ENCODE measurements around the gene CTBP2.

Gene CTBP2

DNA sequence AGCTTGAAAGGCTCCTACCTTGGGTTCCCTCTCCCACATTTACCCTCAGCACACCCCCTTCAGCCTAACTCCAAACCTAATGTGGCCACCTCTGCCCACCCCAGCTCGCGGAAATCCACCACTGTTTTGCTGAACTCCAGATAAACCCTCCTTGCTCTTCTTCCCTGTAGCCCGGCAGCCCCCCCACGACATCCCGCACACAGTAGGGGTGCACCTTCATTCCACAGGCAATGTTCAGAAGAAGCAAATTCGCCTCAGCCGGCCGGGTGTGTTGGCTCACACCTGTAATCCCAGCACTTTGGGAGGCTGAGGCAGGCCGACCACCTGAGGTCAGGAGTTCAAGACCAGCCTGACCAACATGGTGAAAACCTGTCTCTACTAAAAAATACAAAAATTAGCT, 17.4 kb downstream of the CTBP2 start:
- no peak for DNase-seq

DNA sequence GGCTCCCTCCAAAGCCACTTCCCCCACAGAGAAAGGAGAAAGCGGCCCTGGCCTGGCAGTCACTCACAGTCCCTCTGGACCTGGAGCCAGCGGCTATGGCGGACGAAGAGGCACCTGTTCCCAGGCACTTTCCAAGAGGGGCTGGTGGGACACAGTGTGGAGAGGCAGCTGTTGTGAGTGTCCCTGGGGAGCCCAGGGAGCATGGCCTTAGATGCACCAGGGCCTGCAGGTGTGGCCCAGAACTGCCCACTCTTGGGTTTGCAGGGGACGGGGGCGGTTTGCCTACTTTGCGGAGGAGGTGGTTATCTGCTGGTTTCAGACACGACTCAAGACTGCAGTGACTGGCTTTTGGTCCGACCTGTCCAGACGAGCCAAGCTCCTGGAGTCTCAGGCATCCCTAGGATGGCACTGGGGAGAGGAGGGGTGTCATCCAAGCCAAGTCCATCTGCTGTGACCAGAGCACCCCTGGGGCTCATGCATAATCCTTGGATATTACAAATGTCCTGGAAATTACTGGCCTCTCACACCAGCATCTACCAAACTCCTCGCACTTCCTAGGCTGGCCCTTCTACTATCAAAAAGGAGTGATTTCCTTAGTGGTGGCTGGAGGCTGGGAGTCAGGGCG, 18.4 kb downstream of the CTBP2 start:
- no peak for DNase-seq

DNA sequence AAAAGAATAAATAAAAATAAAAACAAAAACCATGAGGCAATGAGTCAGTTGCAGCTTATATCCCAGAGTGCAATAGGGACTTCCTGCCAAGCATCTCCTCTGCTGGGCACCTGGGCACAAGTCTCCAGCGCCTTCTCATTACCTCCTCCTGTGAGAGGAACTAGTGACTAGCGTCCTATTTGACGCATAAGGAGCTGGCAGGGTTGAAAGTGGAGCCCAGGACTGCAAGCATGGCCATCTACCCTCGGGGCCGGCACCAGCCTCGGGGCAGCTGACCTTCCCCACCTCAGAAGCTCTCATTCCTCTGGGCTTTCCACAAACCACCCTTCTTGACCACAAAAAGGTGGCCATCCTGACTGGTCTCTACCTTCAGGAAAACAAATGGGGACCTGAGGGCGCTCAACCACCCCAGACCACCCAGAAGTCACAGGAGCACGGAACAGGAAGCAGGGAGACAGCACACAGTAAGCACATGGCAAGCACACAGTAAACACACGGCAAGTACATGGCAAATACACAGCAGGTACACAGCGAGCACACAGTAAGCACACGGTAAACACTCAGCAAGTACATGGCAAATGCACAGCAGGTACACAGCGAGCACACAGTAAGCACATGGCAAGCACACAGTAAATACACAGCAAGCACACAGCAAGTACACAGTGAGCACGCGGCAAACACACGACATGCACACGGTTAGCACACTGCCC, 19.1 kb downstream of the CTBP2 start:
- no peak for DNase-seq

DNA sequence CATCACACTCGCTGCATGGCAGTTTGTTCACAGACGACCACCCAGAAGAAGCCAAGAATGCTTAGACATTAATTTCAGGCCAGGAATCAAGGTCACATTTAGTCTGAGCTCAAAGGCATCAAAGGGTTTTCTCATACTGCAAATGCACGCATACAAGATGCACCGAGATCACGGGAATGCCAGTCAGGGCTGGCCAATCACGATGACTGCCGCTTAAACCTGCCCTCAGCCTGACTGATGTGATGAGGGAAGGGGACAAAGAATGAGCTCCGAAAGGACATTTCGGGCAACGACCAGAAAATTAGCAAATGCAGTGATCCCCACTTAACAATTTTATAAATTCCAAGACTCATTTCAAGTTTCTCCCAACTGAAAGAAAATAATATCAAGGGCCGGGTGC, 20.2 kb downstream of the CTBP2 start:
- DNase-seq, result no peak

DNA sequence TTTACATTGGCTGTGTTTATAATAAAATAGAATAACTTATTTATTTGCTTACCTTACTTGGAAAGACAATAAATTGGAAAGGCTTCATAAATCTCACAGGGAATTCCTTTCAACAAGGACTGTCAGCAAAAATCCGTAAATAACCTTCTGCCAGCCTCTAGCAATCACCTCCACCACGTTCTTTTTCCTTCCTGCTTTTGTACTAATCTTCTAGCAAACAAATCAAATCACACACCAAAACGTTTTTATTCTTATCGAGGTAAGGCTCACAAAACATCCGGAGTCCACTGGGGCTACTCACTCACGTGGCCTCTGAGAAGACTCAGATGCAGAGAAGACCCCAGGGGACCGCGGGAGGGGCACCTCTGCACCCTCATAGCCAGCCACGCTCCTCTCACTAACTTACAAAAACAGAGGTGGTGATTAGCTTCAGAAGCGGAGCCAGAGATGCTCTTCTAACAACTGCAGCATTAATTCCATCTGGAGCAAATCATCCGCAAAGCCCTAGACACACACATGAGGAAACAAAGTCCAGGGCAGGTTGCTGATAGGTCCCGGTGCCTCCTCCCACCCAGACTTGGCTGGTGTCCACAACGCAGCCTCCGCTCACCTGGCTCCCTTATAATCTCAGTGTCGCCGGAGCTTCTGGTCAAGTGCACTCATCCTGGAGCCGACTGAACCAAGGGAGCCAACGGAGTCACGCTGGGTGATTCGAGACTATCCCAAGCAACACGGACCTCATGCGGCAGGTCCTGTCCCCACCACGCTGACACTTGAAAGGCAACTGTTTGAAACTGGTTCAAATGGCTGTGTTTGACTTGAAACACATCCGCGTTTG, 22.5 kb downstream of the CTBP2 start:
- no peak for DNase-seq

DNA sequence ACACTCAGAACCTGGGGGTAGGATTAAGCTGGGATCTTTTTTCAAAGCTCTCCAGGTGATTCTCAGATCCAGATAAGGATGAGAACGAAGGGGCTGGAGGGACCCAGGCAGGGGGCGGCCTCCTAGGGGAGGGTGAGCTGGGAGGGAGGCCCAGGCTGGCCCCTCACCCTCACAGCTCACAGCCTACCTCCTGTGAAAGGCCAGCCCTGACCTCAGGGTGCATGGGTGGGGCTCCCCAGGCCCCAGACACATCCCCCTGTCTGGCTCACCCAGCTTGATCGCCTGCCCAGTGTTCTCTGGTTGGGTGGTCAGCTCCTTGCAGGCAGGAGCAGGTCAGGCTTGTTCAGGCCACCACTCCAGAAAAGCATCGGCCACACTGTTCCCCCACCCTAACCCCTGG, 24.3 kb downstream of the CTBP2 start:
- no peak for DNase-seq

DNA sequence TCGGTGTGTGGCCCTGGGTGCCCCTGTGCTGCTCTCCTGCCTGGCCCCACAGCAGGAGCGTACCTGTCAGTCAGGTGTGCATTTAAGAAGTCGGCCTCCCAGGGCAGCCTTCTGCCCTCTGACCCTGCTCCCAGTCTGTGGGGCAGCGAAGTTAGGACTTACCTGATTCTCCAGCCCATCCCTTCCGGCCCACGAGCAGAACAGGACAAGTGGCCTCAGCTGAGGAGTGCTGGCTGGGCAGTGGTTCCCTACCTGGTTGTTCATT, 24.7 kb downstream of the CTBP2 start:
- no peak for DNase-seq

DNA sequence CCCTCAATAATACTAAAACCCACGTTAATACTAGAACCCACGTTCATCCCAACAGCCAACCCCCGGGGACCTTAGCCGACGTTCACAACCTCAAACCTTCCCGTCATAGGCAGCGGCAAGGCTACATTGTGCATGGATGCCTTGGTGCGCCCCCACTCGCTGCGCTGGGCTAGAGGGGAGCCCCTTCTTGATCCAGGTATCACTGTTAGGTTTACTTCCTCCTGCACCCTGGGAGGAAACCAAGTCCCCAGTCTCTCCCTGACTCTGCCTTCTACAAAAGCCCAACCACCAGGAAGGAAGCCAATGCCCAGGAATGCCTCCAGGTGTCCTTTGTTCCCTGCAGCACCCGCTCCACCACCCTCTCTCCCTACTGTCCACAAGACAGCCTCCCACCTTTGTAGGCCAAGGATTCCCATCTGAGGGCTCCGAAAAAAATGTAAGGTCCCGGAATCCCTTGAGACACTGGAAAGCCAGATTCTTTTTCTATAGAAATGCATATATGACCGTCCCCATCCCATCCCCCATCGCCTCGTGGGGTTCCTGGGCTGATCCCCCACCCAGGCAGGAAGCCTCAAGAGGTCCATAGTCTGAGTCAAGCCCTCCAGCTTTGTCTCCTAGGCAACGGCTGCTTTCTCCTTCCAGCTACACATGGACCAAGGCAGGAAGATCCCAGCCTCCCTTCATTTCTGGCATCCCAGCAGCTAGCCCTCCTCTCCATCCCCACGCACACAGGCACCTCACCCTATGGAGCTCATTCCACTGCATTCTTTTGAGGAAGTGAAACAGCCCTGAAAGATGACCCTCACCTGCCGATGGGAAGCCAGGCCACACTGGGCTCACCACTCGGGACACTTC, 25.2 kb downstream of the CTBP2 start:
- no peak for DNase-seq

DNA sequence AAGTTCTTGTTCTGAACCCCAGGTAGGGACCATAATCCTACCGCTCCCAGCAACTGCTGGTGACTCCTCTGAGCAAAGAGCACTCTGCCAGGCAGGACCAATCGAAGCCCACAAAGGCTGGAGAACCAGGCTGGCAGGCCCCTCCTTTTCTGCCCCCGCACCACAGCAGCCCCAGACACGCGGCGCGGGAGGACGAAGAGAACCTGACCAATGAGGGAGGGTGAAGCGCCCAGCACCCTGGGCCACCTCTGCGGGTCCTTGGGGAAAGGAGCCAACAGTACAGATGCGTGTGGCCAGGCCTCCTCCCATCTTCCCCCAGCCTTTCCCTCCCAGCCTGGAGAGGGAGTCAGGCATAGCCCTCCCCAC, 25.9 kb downstream of the CTBP2 start:
- no peak for DNase-seq

DNA sequence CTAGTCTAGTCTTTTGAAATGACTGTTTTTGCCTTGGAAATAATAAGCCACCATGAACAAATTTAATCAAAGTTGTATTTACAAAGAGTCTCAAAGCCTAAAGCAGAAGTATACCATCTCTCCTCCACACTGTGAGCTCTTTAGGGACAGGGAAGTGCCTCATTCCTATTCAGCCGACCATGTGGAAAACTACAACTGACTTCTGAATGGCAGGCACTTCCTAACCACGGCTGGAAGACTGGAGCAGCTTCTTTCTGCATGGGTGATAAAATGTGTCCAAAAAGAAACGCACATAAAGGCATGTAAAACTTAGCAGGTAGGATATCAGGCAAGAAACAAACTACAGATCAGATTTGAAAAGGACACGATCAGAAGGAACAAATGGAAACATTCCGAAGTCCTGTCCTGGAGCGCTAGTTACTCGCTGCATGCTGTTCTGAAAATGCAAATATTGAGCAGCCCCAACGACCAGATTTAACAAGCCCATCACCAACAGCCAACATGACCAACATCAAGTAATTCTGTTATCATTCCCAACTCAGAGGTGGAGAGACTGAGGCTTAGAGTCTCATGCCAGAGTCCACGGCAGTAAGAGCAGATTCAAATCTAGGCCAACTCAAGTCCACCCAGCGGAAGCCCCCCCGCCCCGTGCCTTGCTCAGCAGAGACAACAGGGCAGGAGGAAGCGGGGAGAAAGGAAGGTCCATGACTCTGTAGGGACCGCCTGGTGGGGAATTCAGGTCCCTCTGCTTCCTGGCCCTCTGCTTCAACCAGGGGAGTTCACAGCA, 26.5 kb downstream of the CTBP2 start:
- DNase-seq, result no peak

DNA sequence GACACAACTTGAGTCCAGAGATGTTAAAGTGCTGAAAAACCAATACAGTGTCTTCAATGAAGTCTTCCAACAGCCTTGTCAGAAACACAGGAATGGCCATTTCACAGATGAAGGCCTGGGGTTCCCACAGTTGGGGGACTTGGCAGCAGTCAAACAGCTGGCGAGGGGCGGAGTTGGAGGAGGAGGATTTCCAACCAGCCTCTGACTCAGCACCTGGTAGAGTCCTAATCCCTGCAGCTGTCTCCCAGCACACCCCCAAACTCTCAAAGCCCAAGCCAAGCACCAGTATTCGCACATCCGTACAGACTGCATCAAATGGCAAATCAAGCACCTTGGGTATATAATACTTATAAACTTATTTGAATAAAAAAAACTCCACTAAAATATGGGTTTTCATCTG, 28.0 kb downstream of the CTBP2 start:
- no peak for DNase-seq

DNA sequence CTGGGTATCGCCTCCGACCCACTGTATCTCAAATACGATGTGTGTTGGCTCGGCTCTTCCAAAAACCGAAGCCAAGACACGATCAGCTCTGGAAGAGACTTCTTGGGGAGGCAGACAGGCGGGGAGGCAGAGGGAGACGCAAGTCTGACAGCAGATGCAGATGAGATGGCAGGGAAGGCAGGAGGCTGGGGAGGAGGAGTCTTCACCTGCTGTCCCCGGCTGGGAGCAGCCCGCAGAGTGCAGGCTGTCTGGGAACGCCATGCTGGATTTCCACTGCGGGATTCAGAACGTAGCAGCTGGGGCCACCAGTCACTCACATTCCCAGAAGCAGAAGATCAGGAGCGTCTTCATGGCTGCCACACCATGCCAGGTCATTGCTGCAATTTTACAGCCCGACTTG, 29.4 kb downstream of the CTBP2 start:
- DNase-seq, result no peak

DNA sequence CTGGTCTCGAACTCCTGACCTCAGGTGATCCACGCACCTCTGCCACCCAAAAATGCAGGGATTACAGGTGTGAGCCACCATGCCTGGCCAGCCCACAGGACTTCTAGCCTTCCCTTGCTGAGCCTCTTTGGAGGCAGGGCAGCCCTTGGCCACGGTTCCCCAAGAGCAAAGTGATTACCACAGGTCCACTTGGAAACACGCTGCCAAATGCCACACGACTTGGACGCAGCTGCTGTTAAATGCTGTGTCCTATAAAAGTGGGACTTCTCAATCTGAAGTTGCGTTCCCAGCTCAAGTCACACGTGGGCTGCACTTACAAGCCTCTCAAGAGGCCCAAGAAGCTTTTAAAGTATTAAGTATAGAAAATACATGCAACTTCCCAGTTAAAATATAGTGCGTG, 30.1 kb downstream of the CTBP2 start:
- DNase-seq, result no peak

DNA sequence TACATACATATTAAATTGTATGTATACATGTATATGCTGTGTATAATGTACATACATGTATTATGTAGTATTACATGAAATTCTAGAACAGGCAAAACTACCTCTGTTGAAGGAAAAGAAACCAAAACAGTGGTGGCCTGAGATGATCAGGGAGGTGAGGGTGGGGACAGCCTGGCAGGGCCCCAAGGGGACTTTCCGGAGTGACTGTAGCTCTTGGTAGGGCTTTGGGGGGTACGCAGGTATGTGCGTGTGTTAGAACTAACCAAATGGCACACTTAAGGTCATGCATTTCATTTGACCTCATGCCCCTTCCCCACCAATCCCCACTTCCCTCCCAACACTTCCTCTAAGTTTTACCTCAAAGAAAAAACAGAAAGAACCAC, 31.3 kb downstream of the CTBP2 start:
- no peak for DNase-seq

DNA sequence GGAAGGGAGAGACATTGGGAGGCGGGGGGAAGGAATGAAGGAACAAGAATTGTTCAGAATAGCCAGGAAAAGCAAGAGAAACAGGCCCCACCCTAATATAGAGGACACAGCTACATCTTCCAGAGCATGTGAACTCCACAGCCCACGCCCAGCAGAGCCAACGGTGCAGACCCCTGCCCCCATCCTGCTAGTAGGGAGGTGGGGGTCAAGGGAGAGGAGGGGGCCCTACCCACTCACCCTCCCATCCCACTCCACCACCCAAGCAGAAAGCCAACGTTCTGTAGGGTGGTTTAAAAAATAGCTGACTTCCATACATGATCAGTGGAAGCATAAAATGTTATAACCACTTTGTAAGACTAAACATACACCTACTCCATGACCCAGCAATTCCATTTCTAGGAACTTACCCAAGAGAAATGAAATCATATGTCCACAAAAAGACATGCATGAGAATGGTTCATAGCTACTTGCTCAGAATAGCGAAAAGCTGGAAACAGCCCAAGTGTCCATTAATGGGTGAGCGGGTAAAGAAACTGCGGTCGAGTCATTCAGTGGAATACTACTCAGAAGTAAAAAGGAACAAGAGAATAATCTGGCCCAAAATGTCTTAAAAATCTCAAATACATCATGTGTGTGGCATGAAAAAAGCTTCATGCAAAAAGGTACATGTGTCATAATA, 31.8 kb downstream of the CTBP2 start:
- no peak for DNase-seq

DNA sequence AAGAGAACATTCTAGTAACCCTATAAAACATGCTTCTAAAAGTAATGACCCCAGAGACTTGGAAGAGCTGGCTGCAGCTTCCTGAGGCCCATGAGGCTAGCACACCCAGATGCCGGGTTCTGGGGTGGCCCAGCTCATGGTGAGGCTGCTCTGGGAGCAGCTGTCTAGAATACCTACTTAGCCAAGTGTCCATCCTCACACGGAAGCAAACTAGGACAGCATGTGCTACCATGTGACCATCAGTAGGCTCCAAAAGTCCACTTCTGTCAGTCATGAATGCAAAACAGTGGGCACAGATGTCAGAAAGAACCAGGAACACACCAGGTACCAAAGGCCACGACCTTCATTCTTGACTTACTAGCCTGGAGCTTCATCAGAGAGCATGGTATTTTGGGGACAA, 32.4 kb downstream of the CTBP2 start:
- DNase-seq, result no peak

DNA sequence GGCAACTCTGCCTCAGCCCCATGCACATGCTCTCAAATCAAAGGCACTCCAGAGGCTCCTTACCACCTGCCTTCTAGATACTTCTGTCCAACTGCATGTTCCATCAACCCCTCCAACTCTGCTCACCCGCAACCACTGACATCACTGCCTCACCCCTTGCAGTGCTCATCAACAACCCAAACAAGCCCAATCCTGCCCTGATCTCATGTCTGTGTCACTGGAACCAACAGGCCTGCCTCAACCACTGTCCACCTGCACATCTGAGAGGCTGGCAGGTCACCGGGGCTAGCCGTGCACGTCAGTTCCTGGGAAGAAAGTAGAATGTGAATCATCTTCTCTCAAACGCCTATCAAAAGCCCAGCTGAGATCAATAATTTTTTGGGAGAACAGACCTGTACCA, 33.3 kb downstream of the CTBP2 start:
- no peak for DNase-seq

DNA sequence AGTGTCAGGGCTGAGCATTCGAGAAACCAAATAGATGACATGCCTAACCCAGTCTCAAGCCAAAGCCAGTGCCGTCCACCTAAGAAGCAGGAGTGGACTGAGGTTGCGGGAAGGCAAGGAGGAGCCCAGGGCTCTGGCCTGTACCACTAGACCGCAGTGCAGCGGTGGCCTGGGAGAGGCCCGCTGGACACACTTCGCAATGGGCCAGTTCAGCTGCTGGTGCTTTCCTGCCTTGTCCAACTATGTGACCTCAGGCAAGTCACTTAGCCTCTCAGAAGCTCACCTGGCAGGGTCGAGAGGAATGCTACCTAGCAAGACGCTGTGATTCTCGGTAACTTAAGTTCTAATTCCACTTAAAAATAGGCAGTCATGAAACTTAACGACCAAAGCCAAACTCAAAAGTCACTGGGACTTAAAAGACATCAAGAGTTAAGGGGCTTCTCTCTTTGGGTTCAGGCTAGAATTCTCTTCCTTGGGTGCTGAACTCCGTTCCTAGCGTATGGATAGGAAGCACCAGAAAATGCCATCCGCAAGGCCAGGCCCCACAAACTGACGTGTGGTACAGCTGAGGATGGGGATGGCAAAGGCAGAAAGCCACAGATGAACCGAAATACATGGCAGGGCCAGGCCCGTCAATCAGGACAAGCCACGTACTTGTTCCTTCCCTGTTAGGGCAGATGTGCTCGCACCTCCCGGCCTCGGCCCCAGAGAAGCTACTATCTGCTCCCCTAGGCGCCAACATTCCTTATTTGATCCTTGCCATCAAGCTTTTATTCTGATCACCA, 34.2 kb downstream of the CTBP2 start:
- no peak for DNase-seq

DNA sequence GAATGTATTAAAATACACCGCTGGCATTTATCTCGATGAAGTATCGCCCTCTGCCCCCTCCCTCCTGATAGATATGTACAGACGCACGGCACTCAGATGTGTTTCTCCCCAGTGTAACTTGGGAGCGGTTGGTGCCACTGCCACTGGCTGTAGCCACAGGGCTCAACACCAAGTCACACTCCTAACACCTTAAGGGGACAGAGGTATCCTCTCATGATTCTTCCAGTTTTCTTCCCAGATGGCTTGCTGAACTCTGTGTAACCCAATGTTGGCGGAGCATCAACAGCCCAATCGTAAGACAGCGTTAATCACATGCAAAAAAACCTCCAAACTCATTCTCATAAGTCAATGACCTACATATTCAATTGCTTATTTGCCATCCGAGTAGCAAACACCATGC, 35.5 kb downstream of the CTBP2 start:
- DNase-seq, result no peak

DNA sequence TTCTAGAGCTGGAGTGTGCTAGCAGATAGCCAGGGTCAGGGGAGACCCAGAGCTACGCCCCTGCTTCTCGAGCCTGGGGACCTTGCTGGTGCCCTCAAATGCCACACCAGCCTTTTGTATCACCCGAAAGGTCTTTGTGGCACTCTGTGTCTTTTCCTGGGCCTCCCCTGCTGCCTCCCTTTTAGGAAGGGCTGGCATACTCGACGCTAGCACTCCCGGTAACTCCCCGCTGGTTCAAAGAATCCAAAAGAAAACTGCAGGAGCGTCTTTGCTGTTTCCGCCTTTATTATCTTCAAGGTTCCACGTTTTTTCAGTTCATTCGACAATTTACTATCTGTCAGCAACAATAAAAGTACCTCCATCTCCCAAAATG, 36.3 kb downstream of the CTBP2 start:
- no peak for DNase-seq

DNA sequence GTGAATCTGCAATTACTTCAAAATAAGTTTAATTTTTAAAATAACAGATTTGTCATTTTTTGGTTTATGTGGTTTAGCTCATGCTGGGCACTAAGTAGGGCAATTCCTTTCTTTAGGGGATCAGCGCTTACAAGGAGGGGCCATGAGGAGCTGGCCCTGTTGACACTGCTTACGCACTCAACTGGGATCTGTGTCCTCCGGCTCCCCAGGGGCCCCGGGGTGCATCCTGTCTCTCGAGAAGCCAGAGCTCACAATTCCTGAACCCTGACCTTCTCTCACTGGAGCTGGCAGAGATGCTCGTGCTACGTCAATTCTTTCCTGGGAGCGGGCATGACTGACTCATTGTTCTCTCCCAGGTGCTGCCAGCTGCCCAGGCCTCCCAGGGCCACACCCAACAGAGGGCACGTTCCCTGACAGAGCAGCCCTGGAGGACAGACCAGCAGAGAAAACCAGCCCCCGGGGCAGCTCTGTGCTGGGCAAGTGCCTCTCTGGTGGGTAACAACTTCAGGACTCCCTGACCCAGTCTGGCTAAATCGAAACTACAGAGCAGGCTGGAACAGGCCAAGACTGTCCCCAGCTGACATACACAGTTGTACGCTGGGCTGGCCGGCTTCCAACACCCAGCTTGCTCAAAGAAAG, 36.8 kb downstream of the CTBP2 start:
- no peak for DNase-seq
